H9 (cell line): ENCODE results near the gene CDK5RAP1. TPM values are rescaled to one million over a fixed set of nuclear protein-coding genes. Genes with fewer than 3 reads are reported as not detected.

Experiments used
- DNase-seq: peaks from one replicate; pipeline ENCODE4 v3.0.0-alpha.2; 2017
- H2AFZ ChIP-seq: one replicate; pipeline ENCODE4 v1.6.1; 2013; ENCODE audit warnings: mild to moderate bottlenecking, low read length, control low read depth, moderate library complexity
- H2AK5ac ChIP-seq: 2 replicates; pipeline ENCODE4 v1.6.1; 2013; ENCODE audit warnings: low read length, control low read depth, mixed read lengths; ENCODE audit not compliant: insufficient read length
- H2BK120ac ChIP-seq: one replicate; pipeline ENCODE4 v1.6.1; 2013; ENCODE audit warnings: low read depth, mild to moderate bottlenecking, low read length, control low read depth, inconsistent platforms; ENCODE audit not compliant: poor library complexity, severe bottlenecking
- H2BK12ac ChIP-seq: 2 replicates; pipeline ENCODE4 v1.6.1; 2013; ENCODE audit warnings: low read length, control low read depth, mixed read lengths, low read depth; ENCODE audit not compliant: insufficient read length
- H2BK15ac ChIP-seq: 2 replicates; pipeline ENCODE4 v1.6.1; 2013; ENCODE audit warnings: low read depth, low read length, control low read depth
- H2BK20ac ChIP-seq: one replicate; pipeline ENCODE4 v1.6.1; 2013; ENCODE audit warnings: low read depth, mild to moderate bottlenecking, low read length, control low read depth, inconsistent platforms; ENCODE audit not compliant: poor library complexity, severe bottlenecking
- H2BK5ac ChIP-seq: 2 replicates; pipeline ENCODE4 v1.6.1; 2013; ENCODE audit warnings: low read length, control low read depth, mixed read lengths; ENCODE audit not compliant: insufficient read length
- H3K14ac ChIP-seq: 2 replicates; pipeline ENCODE4 v1.6.1; 2013; ENCODE audit warnings: low read length, control low read depth; ENCODE audit not compliant: insufficient read depth
- H3K18ac ChIP-seq: 2 replicates; pipeline ENCODE4 v1.6.1; 2013; ENCODE audit warnings: low read depth, mild to moderate bottlenecking, mixed read lengths, low read length, control low read depth; ENCODE audit not compliant: insufficient read length
- H3K23ac ChIP-seq: 2 replicates; pipeline ENCODE4 v1.6.1; 2013; ENCODE audit warnings: low read length, control low read depth, mixed read lengths, low read depth; ENCODE audit not compliant: insufficient read length
- H3K23me2 ChIP-seq: 2 replicates; pipeline ENCODE4 v1.6.1; 2013; ENCODE audit warnings: low read depth, mild to moderate bottlenecking, mixed read lengths, low read length, control low read depth; ENCODE audit not compliant: insufficient read length, poor library complexity, severe bottlenecking
- H3K27ac ChIP-seq: 2 replicates; pipeline ENCODE4 v1.5.1; 2013; ENCODE audit warnings: low read length, control low read depth, mixed read lengths, low read depth; ENCODE audit not compliant: insufficient read length
- H3K27me3 ChIP-seq: 2 replicates; pipeline ENCODE4 v1.6.1; 2013; ENCODE audit warnings: low read length, control low read depth, inconsistent platforms; ENCODE audit not compliant: insufficient read depth
- H3K4ac ChIP-seq: 2 replicates; pipeline ENCODE4 v1.6.1; 2013; ENCODE audit warnings: low read depth, mild to moderate bottlenecking, control low read depth, inconsistent platforms, low read length, moderate library complexity
- H3K4me1 ChIP-seq: 2 replicates; pipeline ENCODE4 v1.6.1; 2013; ENCODE audit warnings: low read length, control low read depth, inconsistent platforms; ENCODE audit not compliant: insufficient read depth
- H3K4me2 ChIP-seq: 2 replicates; pipeline ENCODE4 v1.6.1; 2013; ENCODE audit warnings: low read length, control low read depth, mixed read lengths; ENCODE audit not compliant: insufficient read length, insufficient read depth
- H3K56ac ChIP-seq: 2 replicates; pipeline ENCODE4 v1.6.1; 2013; ENCODE audit warnings: low read depth, mild to moderate bottlenecking, mixed read lengths, low read length, control low read depth; ENCODE audit not compliant: insufficient read length
- H3K79me1 ChIP-seq: 2 replicates; pipeline ENCODE4 v1.6.1; 2013; ENCODE audit warnings: low read depth, mild to moderate bottlenecking, moderate library complexity, low read length, control low read depth, inconsistent platforms; ENCODE audit not compliant: insufficient read depth, poor library complexity, severe bottlenecking
- H3K79me2 ChIP-seq: 2 replicates; pipeline ENCODE4 v1.6.1; 2013; ENCODE audit warnings: low read length, control low read depth, inconsistent platforms; ENCODE audit not compliant: insufficient read depth
- H3K9ac ChIP-seq: 2 replicates; pipeline ENCODE4 v1.6.1; 2013; ENCODE audit warnings: low read length, control low read depth, mixed read lengths; ENCODE audit not compliant: insufficient read length; ENCODE audit errors: extremely low read depth
- H3K9me3 ChIP-seq: one replicate; pipeline ENCODE4 v1.6.1; 2013; ENCODE audit warnings: low read depth, low read length, inconsistent platforms; ENCODE audit not compliant: control insufficient read depth
- H3T11ph ChIP-seq: one replicate; pipeline ENCODE4 v1.6.1; 2013; ENCODE audit warnings: mild to moderate bottlenecking, low read length, control low read depth, inconsistent platforms
- H4K20me1 ChIP-seq: one replicate; pipeline ENCODE4 v1.6.1; 2013; ENCODE audit not compliant: control insufficient read depth, insufficient read length, insufficient read depth
- H4K5ac ChIP-seq: 2 replicates; pipeline ENCODE4 v1.6.1; 2013; ENCODE audit warnings: low read depth, mild to moderate bottlenecking, mixed read lengths, low read length, control low read depth; ENCODE audit not compliant: insufficient read length
- H4K8ac ChIP-seq: replicated peaks from 2 replicates; pipeline ENCODE4 v1.6.1; 2013; ENCODE audit warnings: low read length, control low read depth, mixed read lengths, low read depth; ENCODE audit not compliant: insufficient read length
- H4K91ac ChIP-seq: 2 replicates; pipeline ENCODE4 v1.6.1; 2013; ENCODE audit warnings: low read depth, mild to moderate bottlenecking, moderate library complexity, mixed read lengths, low read length, control low read depth; ENCODE audit not compliant: insufficient read length
- H3K27ac Mint-ChIP-seq, 3 experiments: 2 replicates in 2 of 3; 3 replicates in 1 of 3; pipeline ENCODE4 v1.8.0; 2020 to 2021; ENCODE audit warnings: mixed read lengths in 3 of 3, mild to moderate bottlenecking in 1 of 3, moderate library complexity in 1 of 3
- H3K27me3 Mint-ChIP-seq: 2 replicates; pipeline ENCODE4 v1.8.0; 2021; ENCODE audit warnings: low read depth, mild to moderate bottlenecking, moderate library complexity, mixed read lengths
- H3K36me3 Mint-ChIP-seq, 3 experiments: 2 replicates in 2 of 3; 3 replicates in 1 of 3; pipeline ENCODE4 v1.8.0; 2020 to 2021; ENCODE audit warnings: low read depth in 3 of 3, mixed read lengths in 3 of 3; ENCODE audit not compliant: insufficient read depth in 1 of 3
- H3K4me1 Mint-ChIP-seq, 2 experiments: 2 replicates each; pipeline ENCODE4 v1.8.0; 2020; ENCODE audit warnings: mixed read lengths in 2 of 2
- H3K4me3 Mint-ChIP-seq, 2 experiments: 2 replicates in 1 of 2; 3 replicates in 1 of 2; pipeline ENCODE4 v1.8.0; 2020 to 2021; ENCODE audit warnings: mild to moderate bottlenecking in 2 of 2, mixed read lengths in 2 of 2, moderate library complexity in 1 of 2
- H3K9me3 Mint-ChIP-seq, 2 experiments: 2 replicates in 1 of 2; 3 replicates in 1 of 2; pipeline ENCODE4 v1.8.0; 2020; ENCODE audit warnings: mild to moderate bottlenecking in 2 of 2, mixed read lengths in 2 of 2, moderate library complexity in 1 of 2
- WGBS: extraction: QIAGEN DNeasy Blood & Tissue Kit; methylation state at CpG from one replicate; pipeline ENCODE4 v1.1.7; 2013; ENCODE audit warnings: missing lambda C conversion rate, low lambda C conversion rate, mixed read lengths; ENCODE audit not compliant: insufficient read length; ENCODE audit errors: extremely low coverage; 5-methylcytosine and 5-hydroxymethylcytosine counted together
- total RNA-seq: library from RNA; stranded (reverse); gene quantifications from 2 replicates; pipeline ENCODE4 v1.2.1, GENCODE V29; 2021
- TF ChIP-seq, protein P1 (sequence below): fragments of 200-600 bp; sonication (generic); conservative IDR thresholded peaks from 3 replicates; pipeline ENCODE4 v1.8.0; 2021; ENCODE audit warnings: antibody characterized with exemption, mild to moderate bottlenecking

Gene CDK5RAP1
- total RNA-seq, 1 experiment from 2014 or later, result 66.4 TPM

DNA sequence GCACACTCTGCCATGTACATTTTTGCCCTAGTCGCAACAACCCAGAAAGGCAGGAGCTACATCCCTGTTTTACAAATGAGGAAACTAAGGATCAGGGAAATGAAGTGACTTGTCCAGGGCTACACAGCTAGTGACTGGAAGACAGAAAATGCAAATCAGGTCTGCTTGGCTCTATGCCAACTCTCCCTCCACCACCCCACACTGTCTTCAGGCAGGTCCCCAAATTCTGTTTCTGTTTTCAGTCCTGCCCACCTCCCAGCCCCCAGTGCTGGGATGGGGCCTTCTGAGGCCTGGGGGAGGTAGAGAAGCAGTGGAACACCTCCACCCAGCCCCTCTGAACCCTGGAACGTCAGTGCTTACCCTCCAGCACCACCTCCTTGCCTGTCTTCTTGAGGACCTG lies 37.2 kb upstream of the CDK5RAP1 start:
- Histone ChIP-seq H2BK5ac (no peak overlapping the region), H4K8ac (no peak overlapping the region), H3K79me1 (no peaks in the 10 kb centered on the region), H3K27me3 (peaks cover 12% of the 10 kb centered on the region; the same call in 1 of the 2 replicates), H3K4me2 (no peak overlapping the region), H3K27ac (no peak overlapping the region), H3K4me1 (no peaks in the 10 kb centered on the region), H3K9ac (no peak overlapping the region), H2AK5ac (no peak overlapping the region), H2BK20ac (no peak overlapping the region), H2BK15ac (no peak overlapping the region), H3K18ac (no peak overlapping the region), H3T11ph (no peak overlapping the region), H3K79me2 (no peaks in the 10 kb centered on the region), H4K20me1 (peaks cover 2% of the 10 kb centered on the region), H2BK120ac (no peak overlapping the region), H2BK12ac (no peak overlapping the region), H2AFZ (no peak overlapping the region), H3K14ac (no peak overlapping the region), H4K5ac (no peak overlapping the region), H3K23ac (no peak overlapping the region), H3K4ac (no peak overlapping the region), H3K56ac (no peak overlapping the region), H4K91ac (no peak overlapping the region), H3K9me3 (no peaks in the 10 kb centered on the region), H3K23me2 (peaks cover 5% of the 10 kb centered on the region)
- H3K4me3 Mint-ChIP-seq, result no peak overlapping the region
- peaks cover 0 to 5% (median 4%) of the 10 kb centered on the region in 3 experiments; a peak in 2 of 7 replicates for H3K36me3 Mint-ChIP-seq
- H3K9me3 Mint-ChIP-seq, result no peaks in the 10 kb centered on the region
- H3K27ac Mint-ChIP-seq, result no peak overlapping the region; a peak in 1 of 7 replicates
- TF ChIP-seq, protein P1, sequence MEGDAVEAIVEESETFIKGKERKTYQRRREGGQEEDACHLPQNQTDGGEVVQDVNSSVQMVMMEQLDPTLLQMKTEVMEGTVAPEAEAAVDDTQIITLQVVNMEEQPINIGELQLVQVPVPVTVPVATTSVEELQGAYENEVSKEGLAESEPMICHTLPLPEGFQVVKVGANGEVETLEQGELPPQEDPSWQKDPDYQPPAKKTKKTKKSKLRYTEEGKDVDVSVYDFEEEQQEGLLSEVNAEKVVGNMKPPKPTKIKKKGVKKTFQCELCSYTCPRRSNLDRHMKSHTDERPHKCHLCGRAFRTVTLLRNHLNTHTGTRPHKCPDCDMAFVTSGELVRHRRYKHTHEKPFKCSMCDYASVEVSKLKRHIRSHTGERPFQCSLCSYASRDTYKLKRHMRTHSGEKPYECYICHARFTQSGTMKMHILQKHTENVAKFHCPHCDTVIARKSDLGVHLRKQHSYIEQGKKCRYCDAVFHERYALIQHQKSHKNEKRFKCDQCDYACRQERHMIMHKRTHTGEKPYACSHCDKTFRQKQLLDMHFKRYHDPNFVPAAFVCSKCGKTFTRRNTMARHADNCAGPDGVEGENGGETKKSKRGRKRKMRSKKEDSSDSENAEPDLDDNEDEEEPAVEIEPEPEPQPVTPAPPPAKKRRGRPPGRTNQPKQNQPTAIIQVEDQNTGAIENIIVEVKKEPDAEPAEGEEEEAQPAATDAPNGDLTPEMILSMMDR, result no peak
- H3K27me3 Mint-ChIP-seq, result peaks cover 23% of the 10 kb centered on the region
- no peak for DNase-seq
- peaks cover 4 to 7% of the 10 kb centered on the region in 2 experiments; a peak in 2 of 4 replicates for H3K4me1 Mint-ChIP-seq
- WGBS, result no CpG with 5 or more reads among the region's 2 CpGs
